Mesothelial cell of epicardium (in vitro differentiated cells): ENCODE measurements around the gene C13orf42. TPM values are rescaled to one million over a fixed set of nuclear protein-coding genes. Genes with fewer than 3 reads are reported as not detected.

ENCODE experiments used
- DNase-seq, 2 experiments: peaks; one replicate each; pipeline ENCODE4 v3.0.0; 2021; ENCODE audit warnings: low spot score in 2 of 2; ENCODE audit not compliant: unreplicated experiment in 2 of 2
- H3K27ac Mint-ChIP-seq: 2 replicates; pipeline ENCODE4 v1.8.0; 2021; ENCODE audit warnings: mixed read lengths
- H3K27me3 Mint-ChIP-seq: 2 replicates; pipeline ENCODE4 v1.8.0; 2021; ENCODE audit warnings: low read depth, mixed read lengths
- H3K36me3 Mint-ChIP-seq: 2 replicates; pipeline ENCODE4 v1.8.0; 2021; ENCODE audit warnings: mixed read lengths
- H3K4me1 Mint-ChIP-seq: 2 replicates; pipeline ENCODE4 v1.8.0; 2021; ENCODE audit warnings: mixed read lengths
- H3K4me3 Mint-ChIP-seq: 2 replicates; pipeline ENCODE4 v1.8.0; 2021; ENCODE audit warnings: mild to moderate bottlenecking, moderate library complexity, mixed read lengths
- H3K9me3 Mint-ChIP-seq: 2 replicates; pipeline ENCODE4 v1.8.0; 2021; ENCODE audit warnings: mixed read lengths
- CTCF ChIP-seq: fragments of 200-600 bp; sonication (generic); IDR thresholded peaks from one replicate; pipeline ENCODE4 v1.5.0; 2021; ENCODE audit warnings: antibody characterized with exemption; ENCODE audit not compliant: unreplicated experiment
- total RNA-seq: library from RNA; stranded (reverse); gene quantifications from 3 replicates; pipeline ENCODE4 v1.2.1, GENCODE V29; 2021

Gene C13orf42
- total RNA-seq, 1 donor from 2014 or later: not detected

- Mint-ChIP-seq H3K4me3 (no peak overlapping the region), H3K27me3 (peaks cover 22% of the 10 kb centered on the region), H3K9me3 (no peaks in the 10 kb centered on the region), H3K27ac (no peak overlapping the region), H3K36me3 (no peaks in the 10 kb centered on the region), H3K4me1 (no peaks in the 10 kb centered on the region)
- no peak for DNase-seq
- no peak for TF ChIP-seq CTCF
Observed at GRCh38 chr13:51111997-51112396, 923 bp upstream of the C13orf42 start.

- H3K27me3 Mint-ChIP-seq: peaks cover 11% of the 10 kb centered on the region
Observed at GRCh38 chr13:51107996-51108395, 3.1 kb downstream of the C13orf42 start.

GRCh38 chr13:51105046-51105445 lies 6.0 kb downstream of the C13orf42 start:
- H3K9me3 Mint-ChIP-seq: no peaks in the 10 kb centered on the region
- no peak for DNase-seq
- TF ChIP-seq CTCF: no peak
- H3K27me3 Mint-ChIP-seq: peaks cover 6% of the 10 kb centered on the region
- H3K4me3 Mint-ChIP-seq: no peak overlapping the region
- no peaks in the 10 kb centered on the region for H3K36me3 Mint-ChIP-seq
- H3K27ac Mint-ChIP-seq: no peak overlapping the region
- peaks cover 13% of the 10 kb centered on the region for H3K4me1 Mint-ChIP-seq

More at GRCh38 chr13:51107996-51108395, 3.1 kb downstream of the C13orf42 start:
- Mint-ChIP-seq H3K36me3 (no peaks in the 10 kb centered on the region), H3K4me1 (no peaks in the 10 kb centered on the region), H3K4me3 (no peak overlapping the region), H3K27ac (no peak overlapping the region), H3K9me3 (no peaks in the 10 kb centered on the region)
- no peak for DNase-seq
- no peak for TF ChIP-seq CTCF

- Mint-ChIP-seq H3K9me3 (no peaks in the 10 kb centered on the region), H3K4me1 (peaks cover 13% of the 10 kb centered on the region), H3K4me3 (no peak overlapping the region), H3K36me3 (no peaks in the 10 kb centered on the region), H3K27me3 (peaks cover 6% of the 10 kb centered on the region), H3K27ac (peak overlapping the region; percentile 57)
- no peak for DNase-seq
- TF ChIP-seq CTCF: no peak
Observed at GRCh38 chr13:51101636-51102235, 9.3 kb downstream of the C13orf42 start.

GRCh38 chr13:51097353-51098043 lies 13.6 kb downstream of the C13orf42 start:
- no peak for DNase-seq
- no peak overlapping the region for H3K4me3 Mint-ChIP-seq
- no peaks in the 10 kb centered on the region for H3K27me3 Mint-ChIP-seq
- no peaks in the 10 kb centered on the region for H3K36me3 Mint-ChIP-seq
- peaks cover 21% of the 10 kb centered on the region for H3K4me1 Mint-ChIP-seq
- no peak for TF ChIP-seq CTCF
- no peak overlapping the region for H3K27ac Mint-ChIP-seq
- peaks cover 11% of the 10 kb centered on the region for H3K9me3 Mint-ChIP-seq
